Measurements from ENCODE around the gene PPA1. TPM values are rescaled to one million over a fixed set of nuclear protein-coding genes. Genes with fewer than 3 reads are reported as not detected.

Gene PPA1
- total RNA-seq, 1 experiment from 2014 or later: 180 TPM

- Mint-ChIP-seq H3K27me3 (ENCODE audit: low read depth) (peaks cover 9% of the 10 kb centered on the region), H3K36me3 (no peaks in the 10 kb centered on the region), H3K27ac (no peak overlapping the region), H3K4me3 (no peak overlapping the region), H3K9me3 (peaks cover 18% of the 10 kb centered on the region), H3K4me1 (no peaks in the 10 kb centered on the region; the same call in 1 of the 2 replicates)
- ChIA-PET CTCF (interaction anchor here (0.6 to 7.2 kb wide), 72 partner anchors 10 to 350 kb away, joined by 3 to 177 read pairs (median 5); partner anchors contain the start of genes EIF4EBP2, NPFFR1, PPA1 and SAR1A), POLR2A (interaction anchor here (0.6 to 1.1 kb wide), 2 partner anchors 38 to 119 kb away, joined by 4 read pairs; partner anchors contain the start of gene TYSND1)
- TF ChIP-seq ETV6 (CRISPR knock-in tag; IDR thresholded peaks at IDR 0.05) (0 out of 2 replicates have a peak, but pooled peaks have one; percentile 21), TEAD4 (CRISPR knock-in tag; IDR thresholded peaks at IDR 0.05) (no peak)
- DNase-seq (ENCODE audit: low spot score) (peak; percentile 69), ATAC-seq (peak; percentile 98)
Observed at GRCh38 chr10:70265032-70265689, 31.9 kb upstream of the PPA1 start.

- Mint-ChIP-seq H3K27ac (no peak overlapping the region), H3K27me3 (ENCODE audit: low read depth) (peaks cover 3% of the 10 kb centered on the region), H3K9me3 (peaks cover 18% of the 10 kb centered on the region), H3K4me3 (no peak overlapping the region), H3K36me3 (no peaks in the 10 kb centered on the region), H3K4me1 (no peaks in the 10 kb centered on the region; the same call in 1 of the 2 replicates)
- ChIA-PET POLR2A (interaction anchor here (1.1 kb wide), 1 partner anchor 27 kb away, joined by 3 read pairs; no protein-coding TSS in a partner anchor), CTCF (interaction anchor here (0.9 to 3.8 kb wide), 15 partner anchors 9 to 127 kb away, joined by 3 to 35 read pairs (median 5); partner anchors contain the start of gene PPA1)
- ATAC-seq (no peak), DNase-seq (ENCODE audit: low spot score) (no peak)
- TF ChIP-seq E2F4 (CRISPR knock-in tag; IDR thresholded peaks at IDR 0.05; ENCODE audit: borderline replicate concordance, low read depth) (no peak), ZNF121 (CRISPR knock-in tag; IDR thresholded peaks at IDR 0.05) (no peak), NR2C2 (CRISPR knock-in tag; IDR thresholded peaks at IDR 0.05) (no peak), MYBL2 (CRISPR knock-in tag; IDR thresholded peaks at IDR 0.05) (no peak), CREM (CRISPR knock-in tag; IDR thresholded peaks at IDR 0.05) (no peak), OVOL2 (CRISPR knock-in tag; IDR thresholded peaks at IDR 0.05; ENCODE audit: borderline replicate concordance) (no peak), TEAD1 (CRISPR knock-in tag; IDR thresholded peaks at IDR 0.05) (no peak), ZMAT4 (CRISPR knock-in tag; IDR thresholded peaks at IDR 0.05) (no peak), ETV6 (CRISPR knock-in tag; IDR thresholded peaks at IDR 0.05) (no peak), ARID4B (CRISPR knock-in tag; IDR thresholded peaks at IDR 0.05; ENCODE audit: borderline replicate concordance) (no peak), ZNF317 (CRISPR knock-in tag; IDR thresholded peaks at IDR 0.05; ENCODE audit: borderline replicate concordance, low read depth) (no peak), FOXJ3 (CRISPR knock-in tag; IDR thresholded peaks at IDR 0.05; ENCODE audit: borderline replicate concordance) (no peak), KAT7 (CRISPR knock-in tag; IDR thresholded peaks at IDR 0.05; ENCODE audit: borderline replicate concordance) (no peak), HMGA2 (CRISPR knock-in tag; IDR thresholded peaks at IDR 0.05) (no peak), ZNF281 (CRISPR knock-in tag; IDR thresholded peaks at IDR 0.05) (no peak), ATF2 (CRISPR knock-in tag; IDR thresholded peaks at IDR 0.05; ENCODE audit: borderline replicate concordance, low read depth) (no peak), SOX15 (CRISPR knock-in tag; IDR thresholded peaks at IDR 0.05) (no peak), ELF4 (CRISPR knock-in tag; IDR thresholded peaks at IDR 0.05; ENCODE audit: low read depth) (no peak), ZNF219 (CRISPR knock-in tag; IDR thresholded peaks at IDR 0.05; ENCODE audit: borderline replicate concordance) (no peak)
Observed at GRCh38 chr10:70260734-70261133, 27.5 kb upstream of the PPA1 start.
